Measurements from ENCODE around the gene RHOBTB1.
A peak's percentile ranks its signal among the peaks of the same experiment; 100 is the strongest.
"Not testable (repeated sequence)": the region's sequence is repeated elsewhere in the genome, so short reads cannot be mapped to it uniquely, and the experiment has no call there.

RHOBTB1 gene

DNA sequence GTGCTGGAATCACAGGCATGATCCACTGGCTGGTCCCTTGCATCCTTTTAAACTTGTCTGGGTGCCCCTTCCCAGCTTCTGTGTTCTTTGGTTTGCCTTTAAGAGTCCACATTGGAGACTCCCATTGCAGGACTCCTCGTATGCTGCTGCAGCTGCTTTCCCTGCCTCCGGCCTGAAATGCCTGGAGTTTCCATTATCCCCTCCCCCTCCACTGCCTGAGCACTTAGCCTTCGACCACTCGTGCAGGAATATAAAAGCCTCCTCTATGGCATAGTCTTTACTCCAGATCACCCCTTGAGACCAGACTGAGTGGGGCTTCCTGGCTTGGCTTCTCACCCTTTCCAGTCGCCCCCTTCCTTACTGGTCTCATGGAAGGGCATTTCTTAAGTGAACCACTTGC, 80.2 kb downstream of the RHOBTB1 start:
- DNase-seq (ENCODE audit: low spot score) = no peak

GRCh38 chr10:60862517-60862916, 81.5 kb downstream of the RHOBTB1 start:
- no peak for DNase-seq (ENCODE audit: low spot score)

DNA sequence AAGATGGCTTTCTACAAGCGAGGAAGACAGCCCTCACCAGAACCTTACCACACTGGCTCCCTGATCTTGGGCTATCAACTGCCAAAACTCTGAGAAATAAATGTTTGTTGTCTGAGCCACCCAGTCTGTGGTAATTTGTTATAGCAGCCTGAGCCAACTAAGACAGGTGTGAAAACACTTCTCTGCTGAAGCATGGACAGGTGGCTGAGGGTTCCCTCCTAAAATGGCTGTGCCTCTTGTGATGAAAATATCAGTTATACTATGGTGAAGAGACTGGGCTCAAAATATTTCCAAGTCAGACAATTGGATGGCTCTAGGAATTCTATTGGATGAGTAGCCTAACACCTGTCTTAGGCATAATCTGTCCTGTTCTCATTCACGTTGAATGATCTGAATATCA, 87.6 kb downstream of the RHOBTB1 start:
- DNase-seq (ENCODE audit: low spot score) = no peak

DNA sequence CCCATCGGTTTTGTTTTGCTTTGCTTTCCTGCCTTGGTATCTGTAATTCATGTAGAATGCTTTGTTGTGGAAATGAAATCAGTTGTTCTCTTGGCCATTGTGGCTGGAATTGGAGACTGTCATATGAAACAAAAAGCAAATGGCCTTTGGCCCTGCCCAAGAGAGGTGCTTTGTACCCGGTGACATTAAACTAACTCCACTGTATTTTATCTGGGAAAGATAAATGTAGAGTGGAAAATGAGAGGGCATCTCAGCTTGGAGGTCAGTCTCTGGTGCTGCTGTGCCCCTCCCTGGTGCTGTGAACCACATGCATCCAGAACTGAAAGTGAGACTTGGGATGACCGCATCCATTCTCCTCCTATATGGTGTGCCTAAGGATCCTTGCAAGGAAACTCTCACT, 90.3 kb downstream of the RHOBTB1 start:
- no peak for DNase-seq (ENCODE audit: low spot score)

GRCh38 chr10:60853107-60853506, 90.9 kb downstream of the RHOBTB1 start:
- no peak for DNase-seq (ENCODE audit: low spot score)

DNA sequence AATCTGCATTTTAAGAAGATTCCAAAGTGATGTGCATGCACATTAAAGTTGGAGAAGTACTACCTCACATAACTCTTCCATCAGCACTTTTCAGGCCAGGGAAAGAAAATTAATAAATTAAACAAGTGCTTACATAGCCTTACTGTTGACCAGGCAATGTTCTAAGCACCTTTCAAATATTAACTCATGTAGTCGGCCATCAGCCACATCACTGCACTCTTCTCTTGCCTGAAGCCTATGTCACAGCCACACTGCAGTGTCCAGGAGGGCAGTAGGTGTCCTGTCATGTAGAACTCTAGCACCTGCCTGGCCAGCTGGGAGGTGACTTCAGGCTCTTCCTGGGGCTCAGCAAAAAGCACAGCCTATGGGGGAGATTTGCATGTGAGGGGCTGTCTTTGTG, 94.2 kb downstream of the RHOBTB1 start:
- no peak for DNase-seq (ENCODE audit: low spot score)

- no peak for DNase-seq (ENCODE audit: low spot score)
Measured at GRCh38 chr10:60849217-60849616, 94.8 kb downstream of the RHOBTB1 start.

- DNase-seq (ENCODE audit: low spot score) = no peak
Measured at GRCh38 chr10:60848680-60849079, 95.3 kb downstream of the RHOBTB1 start.

DNA sequence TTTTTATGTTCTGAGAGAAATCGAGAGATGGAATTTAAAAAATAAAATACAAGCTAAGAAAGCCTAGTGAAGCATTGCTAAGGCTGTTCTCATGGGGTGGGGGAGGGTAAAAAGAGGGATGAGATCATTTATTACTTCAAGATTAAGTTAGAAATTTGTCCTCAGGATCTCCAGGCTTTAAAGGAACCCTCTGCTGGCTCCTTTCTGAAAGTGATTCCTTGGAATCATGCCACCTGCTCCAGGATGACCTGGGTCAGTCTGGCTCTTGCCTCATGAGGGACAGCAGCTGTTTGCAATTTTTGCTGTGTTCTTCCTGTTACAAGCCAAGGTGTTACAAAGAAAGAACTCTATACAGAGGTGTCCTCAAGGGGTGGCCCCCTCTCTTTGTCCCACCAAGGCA, 95.9 kb downstream of the RHOBTB1 start:
- DNase-seq (ENCODE audit: low spot score) = no peak

DNA sequence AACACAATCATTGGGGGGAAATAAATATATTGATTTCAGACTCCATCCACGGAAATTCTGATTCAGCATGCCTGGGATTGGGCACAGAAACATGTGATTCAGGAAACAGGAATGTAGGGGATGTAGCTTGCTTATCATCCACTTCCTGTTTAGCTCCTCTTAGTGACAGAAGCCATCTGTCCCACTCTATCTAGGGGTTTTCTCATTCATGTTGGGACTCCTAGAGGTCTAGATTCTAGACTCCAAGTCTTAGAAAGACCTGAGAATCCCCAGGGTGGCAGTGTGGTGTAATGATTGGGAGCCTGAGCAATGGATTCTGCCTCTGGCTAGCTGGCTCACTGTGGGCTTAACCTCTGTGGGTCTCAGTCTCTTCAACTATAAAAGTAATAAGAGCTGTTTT, 97.8 kb downstream of the RHOBTB1 start:
- peak; percentile 6 for DNase-seq (ENCODE audit: low spot score)

DNA sequence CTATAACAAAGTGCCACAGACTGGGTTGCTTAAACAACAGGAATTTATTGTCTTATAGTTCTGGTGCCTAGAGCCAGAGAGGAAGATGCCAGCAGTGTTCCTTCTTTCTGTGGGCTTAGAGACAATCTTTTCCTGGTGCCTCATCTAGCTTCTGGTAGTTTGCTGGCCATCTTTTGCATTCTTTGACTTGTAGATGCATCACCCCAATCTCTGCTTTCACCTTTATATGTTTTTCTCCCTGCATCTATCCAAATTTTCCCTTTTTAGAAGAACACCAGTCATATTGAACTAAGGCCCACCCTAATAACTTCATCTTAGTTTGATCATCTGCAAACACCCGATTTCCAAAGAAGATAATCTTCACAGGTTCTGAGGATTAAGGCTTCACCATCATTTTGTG, 98.9 kb downstream of the RHOBTB1 start:
- DNase-seq (ENCODE audit: low spot score) = no peak

GRCh38 chr10:60842694-60843093, 101.3 kb downstream of the RHOBTB1 start:
- DNase-seq (ENCODE audit: low spot score) = no peak

- DNase-seq (ENCODE audit: low spot score) = not testable (repeated sequence)
Measured at GRCh38 chr10:60841227-60841626, 102.8 kb downstream of the RHOBTB1 start.

DNA sequence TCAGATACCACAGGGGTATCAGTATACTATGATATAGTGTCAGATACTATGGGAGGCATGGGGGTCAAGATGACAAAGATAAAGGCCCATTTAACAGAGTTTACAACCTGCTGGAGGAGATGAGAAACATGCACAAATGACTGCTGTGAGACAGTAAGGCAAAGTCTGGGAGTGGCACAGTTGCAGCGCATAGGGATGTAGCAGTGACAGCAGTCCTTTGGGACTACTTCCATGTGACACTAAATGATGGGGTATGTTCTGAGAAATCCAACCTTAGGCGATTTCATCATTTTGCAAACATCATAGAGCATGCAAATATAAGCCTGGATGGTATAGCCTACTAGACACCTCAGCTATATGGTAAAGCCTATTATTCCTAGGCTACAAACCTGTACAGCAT, 108.9 kb downstream of the RHOBTB1 start:
- DNase-seq (ENCODE audit: low spot score) = no peak

- no peak for DNase-seq (ENCODE audit: low spot score)
Measured at GRCh38 chr10:60834401-60834800, 109.6 kb downstream of the RHOBTB1 start.

GRCh38 chr10:60832136-60832535, 111.8 kb downstream of the RHOBTB1 start:
- DNase-seq (ENCODE audit: low spot score) = not testable (repeated sequence)

- DNase-seq (ENCODE audit: low spot score) = no peak
Measured at GRCh38 chr10:60828489-60828852, 115.5 kb downstream of the RHOBTB1 start.

GRCh38 chr10:60827791-60828488, 116.0 kb downstream of the RHOBTB1 start:
- no peak for DNase-seq (ENCODE audit: low spot score)

GRCh38 chr10:60825520-60825919, 118.5 kb downstream of the RHOBTB1 start:
- no peak for DNase-seq (ENCODE audit: low spot score)

- no peak for DNase-seq (ENCODE audit: low spot score)
Measured at GRCh38 chr10:60823324-60823723, 120.7 kb downstream of the RHOBTB1 start.

- no peak for DNase-seq (ENCODE audit: low spot score)
Measured at GRCh38 chr10:60822809-60823208, 121.2 kb downstream of the RHOBTB1 start.

DNA sequence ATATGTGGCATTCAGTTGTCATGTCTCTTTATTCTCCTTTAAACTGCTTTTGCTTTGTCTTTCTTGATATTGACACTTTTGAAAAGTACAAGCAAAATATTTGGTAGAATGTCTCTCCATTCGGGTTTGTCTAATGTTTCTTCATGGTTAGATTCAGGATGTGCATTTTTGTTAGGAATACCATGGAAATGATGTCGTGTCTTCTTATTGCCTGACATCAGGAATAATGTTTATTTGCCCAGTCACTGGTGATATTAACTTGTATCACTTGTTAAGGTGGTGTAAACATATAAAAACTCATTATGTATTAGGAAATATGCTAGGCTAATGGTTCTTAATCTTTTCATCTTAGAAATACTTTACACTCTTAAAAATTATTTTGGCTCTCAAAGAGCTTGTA, 122.3 kb downstream of the RHOBTB1 start:
- no peak for DNase-seq (ENCODE audit: low spot score)

DNA sequence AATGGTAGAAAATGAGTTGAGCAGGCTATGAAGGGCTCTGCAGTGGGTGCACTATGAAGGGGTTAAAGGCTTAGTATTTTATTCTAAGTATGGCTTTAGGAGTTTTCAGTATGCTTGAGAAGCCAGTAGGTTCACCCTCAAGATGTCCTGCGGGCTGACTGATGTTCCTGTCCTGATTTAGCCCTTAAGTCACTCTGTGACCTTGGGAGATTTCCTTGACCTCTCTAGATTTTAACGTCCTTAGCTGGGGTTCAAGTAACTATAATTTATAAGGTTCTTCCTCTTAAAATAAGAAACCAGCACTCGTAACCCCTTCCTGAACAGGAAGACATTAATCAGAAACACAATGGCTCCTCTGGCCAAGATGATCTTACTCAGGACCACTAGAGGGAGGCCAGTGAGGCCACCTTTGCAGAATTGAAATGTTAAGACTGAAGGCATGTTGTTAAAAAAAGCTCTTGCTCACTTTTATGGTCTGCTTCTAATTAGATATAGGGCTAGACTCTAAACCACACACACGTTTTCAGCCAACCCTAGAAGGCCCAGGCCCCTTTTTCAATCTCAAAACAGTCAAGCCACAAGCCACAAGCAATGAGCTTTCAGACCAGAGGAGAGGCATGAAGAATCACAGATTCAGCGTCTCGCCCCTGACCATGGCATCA, 123.8 kb downstream of the RHOBTB1 start:
- DNase-seq (ENCODE audit: low spot score) = peak; percentile 14
